Fibroblast of lung (primary cell): ENCODE data around the gene SEPTIN12. TPM values are rescaled to one million over a fixed set of nuclear protein-coding genes. Genes with fewer than 3 reads are reported as not detected.

ENCODE experiments used
- DNase-seq, 2 donors: peaks; one replicate each; pipeline versions ENCODE4 v3.0.0 to v3.0.0-alpha.2; 2010; ENCODE audit warnings: low read depth in 2 of 2
- H2AFZ ChIP-seq: 2 replicates; pipeline ENCODE4 v1.5.1; 2012; ENCODE audit warnings: low read length, control low read depth, inconsistent platforms
- H3K27ac ChIP-seq: 2 replicates; pipeline ENCODE4 v1.5.1; 2011; ENCODE audit warnings: low read length, control low read depth; ENCODE audit not compliant: insufficient read depth
- H3K27me3 ChIP-seq: 2 replicates; pipeline ENCODE4 v1.5.1; 2011; ENCODE audit warnings: mild to moderate bottlenecking, low read length; ENCODE audit not compliant: control insufficient read depth, insufficient read depth
- H3K36me3 ChIP-seq: 2 replicates; pipeline ENCODE4 v1.5.1; 2011; ENCODE audit warnings: low read length; ENCODE audit not compliant: control insufficient read depth, insufficient read depth
- H3K4me1 ChIP-seq: 2 replicates; pipeline ENCODE4 v1.5.1; 2011; ENCODE audit warnings: low read length; ENCODE audit not compliant: control insufficient read depth, insufficient read depth; ENCODE audit errors: extremely low read depth
- H3K4me2 ChIP-seq: 2 replicates; pipeline ENCODE4 v1.5.1; 2011; ENCODE audit warnings: low read length, control low read depth; ENCODE audit not compliant: insufficient read depth; ENCODE audit errors: extremely low read depth
- H3K4me3 ChIP-seq, 4 experiments: fragments of 200-600 bp in 1 of 4; sonication (generic) in 1 of 4; replicated peaks in 1 of 4; 2 replicates each; pipeline ENCODE4 v1.5.1; 2011 to 2016; ENCODE audit warnings: low read length in 4 of 4, low read depth in 3 of 4, mild to moderate bottlenecking in 3 of 4, control low read depth in 2 of 4, inconsistent platforms in 1 of 4, mixed read lengths in 1 of 4; ENCODE audit not compliant: insufficient read depth in 1 of 4; ENCODE audit errors: control extremely low read depth in 1 of 4
- H3K79me2 ChIP-seq: 2 replicates; pipeline ENCODE4 v1.5.1; 2012; ENCODE audit warnings: mild to moderate bottlenecking, low read length, inconsistent platforms; ENCODE audit not compliant: control insufficient read depth, insufficient read depth
- H3K9ac ChIP-seq: 2 replicates; pipeline ENCODE4 v1.5.1; 2011; ENCODE audit warnings: mild to moderate bottlenecking, low read length, control low read depth; ENCODE audit not compliant: insufficient read depth
- H3K9me3 ChIP-seq: 2 replicates; pipeline ENCODE4 v1.5.1; 2012; ENCODE audit warnings: low read depth, low read length; ENCODE audit not compliant: control insufficient read depth, insufficient read depth
- H4K20me1 ChIP-seq: 2 replicates; pipeline ENCODE4 v1.5.1; 2011; ENCODE audit warnings: low read length; ENCODE audit not compliant: control insufficient read depth, insufficient read depth; ENCODE audit errors: extremely low read depth
- CTCF ChIP-seq, 2 donors: IDR thresholded peaks in 1 of 2; conservative IDR thresholded peaks in 1 of 2; 1 replicate in 1 of 2; 2 replicates in 1 of 2; pipeline ENCODE4 v1.5.1; 2011 to 2012; ENCODE audit warnings: low read length in 2 of 2, control low read depth in 1 of 2, inconsistent platforms in 1 of 2, low read depth in 1 of 2, mild to moderate bottlenecking in 1 of 2
- EZH2 ChIP-seq: IDR thresholded peaks from 2 replicates; pipeline ENCODE4 v1.5.1; 2012; ENCODE audit warnings: low read length, control low read depth, mild to moderate bottlenecking; ENCODE audit errors: missing control alignments
- polyA plus RNA-seq, 2 donors: library from polyadenylated mRNA; depleted of rRNA in 1 of 2; stranded (reverse) in 1 of 2; unstranded in 1 of 2; fragments of >200 nt; gene quantifications; 2 replicates each; pipeline ENCODE4 v1.2.1, GENCODE V29; 2011 to 2012; ENCODE audit warnings: missing spikeins in 1 of 2
- total RNA-seq: library from RNA; depleted of rRNA; stranded (reverse); fragments of >200 nt; gene quantifications from 2 replicates; pipeline ENCODE4 v1.2.1, GENCODE V29; 2014

SEPTIN12 gene
- total and polyA plus RNA-seq, 2 donors (not counting 1 experiment from before 2014, with no cell fraction given) = not detected

- H3K27ac ChIP-seq = no peak overlapping the region
- no peaks in the 10 kb centered on the region for H3K79me2 ChIP-seq
- no peaks in the 10 kb centered on the region for H3K27me3 ChIP-seq
- TF ChIP-seq EZH2 (no peak), CTCF (conservative IDR thresholded peaks at IDR 0.05 in 1 of 2, IDR thresholded peaks at IDR 0.05 in 1 of 2; ENCODE audit: low read depth in 1 of 2, low read length in 2 of 2) (no peak)
- DNase-seq = no peak
- H2AFZ ChIP-seq = no peak overlapping the region
- H3K4me3 ChIP-seq = no peak overlapping the region
- no peaks in the 10 kb centered on the region for H3K9me3 ChIP-seq
- H3K4me1 ChIP-seq = no peaks in the 10 kb centered on the region
- H3K36me3 ChIP-seq = no peaks in the 10 kb centered on the region
- no peak overlapping the region for H3K9ac ChIP-seq
- no peaks in the 10 kb centered on the region for H4K20me1 ChIP-seq
- no peak overlapping the region for H3K4me2 ChIP-seq
Measured at GRCh38 chr16:4775005-4775404, 13.1 kb downstream of the SEPTIN12 start.

GRCh38 chr16:4772351-4772750 is 15.8 kb downstream of the SEPTIN12 start:
- Histone ChIP-seq H3K9ac (no peak overlapping the region), H2AFZ (no peak overlapping the region), H3K4me1 (peaks cover 3% of the 10 kb centered on the region), H3K36me3 (no peaks in the 10 kb centered on the region), H4K20me1 (no peaks in the 10 kb centered on the region), H3K27ac (no peak overlapping the region), H3K4me3 (no peak overlapping the region), H3K9me3 (no peaks in the 10 kb centered on the region), H3K79me2 (no peaks in the 10 kb centered on the region), H3K27me3 (no peaks in the 10 kb centered on the region), H3K4me2 (no peak overlapping the region)
- DNase-seq = no peak
- TF ChIP-seq EZH2 (no peak), CTCF (conservative IDR thresholded peaks at IDR 0.05 in 1 of 2, IDR thresholded peaks at IDR 0.05 in 1 of 2; ENCODE audit: low read depth in 1 of 2, low read length in 2 of 2) (no peak)

- Histone ChIP-seq H3K9ac (no peak overlapping the region), H3K4me3 (no peak overlapping the region), H3K36me3 (no peaks in the 10 kb centered on the region), H3K27me3 (no peaks in the 10 kb centered on the region), H3K79me2 (peaks cover 2% of the 10 kb centered on the region), H3K9me3 (no peaks in the 10 kb centered on the region), H3K4me1 (peaks cover 6% of the 10 kb centered on the region), H4K20me1 (no peaks in the 10 kb centered on the region), H3K27ac (no peak overlapping the region), H2AFZ (no peak overlapping the region), H3K4me2 (no peak overlapping the region)
- no peak for DNase-seq
- TF ChIP-seq EZH2 (no peak), CTCF (conservative IDR thresholded peaks at IDR 0.05 in 1 of 2, IDR thresholded peaks at IDR 0.05 in 1 of 2; ENCODE audit: low read depth in 1 of 2, low read length in 2 of 2) (no peak)
Measured at GRCh38 chr16:4771646-4772045, 16.5 kb downstream of the SEPTIN12 start.
